ENCODE data around the gene CHST12. TPM values are rescaled to one million over a fixed set of nuclear protein-coding genes. Genes with fewer than 3 reads are reported as not detected.

CHST12 gene
- total RNA-seq, 4 donors from 2014 or later: 7.6 to 136 (median 13.6) TPM

DNA sequence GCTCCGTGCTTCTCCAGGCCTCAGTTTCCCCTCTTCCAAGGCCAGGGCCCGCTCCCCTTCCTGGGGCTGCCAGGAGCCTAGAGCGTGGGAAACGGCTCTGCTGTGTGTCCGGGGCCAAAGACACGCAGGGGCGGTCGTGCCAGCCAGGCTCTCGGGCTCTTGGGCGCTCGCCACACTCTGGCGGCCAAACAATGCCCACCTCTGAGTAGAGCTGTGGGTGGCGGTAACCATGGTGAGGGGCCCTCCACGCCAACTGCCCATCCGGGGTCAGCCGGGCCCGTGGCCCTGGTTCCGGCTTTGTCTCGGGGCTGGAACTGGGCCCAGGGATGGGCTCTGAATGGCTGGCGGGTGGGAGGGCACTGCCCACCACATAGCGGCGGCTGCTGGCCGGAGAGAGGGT, 56.8 kb downstream of the CHST12 start:
- intact Hi-C loops (cut with DNase I; ENCODE audit: low total_unique reads): no loop called here
- no peak overlapping the region for H3K4me3 ChIP-seq
- TF ChIP-seq EP300 (IDR thresholded peaks at IDR 0.05; ENCODE audit: low read depth) (no peak), POLR2AphosphoS5 (IDR thresholded peaks at IDR 0.05) (no peak)
- TF ChIP-seq, protein P1, sequence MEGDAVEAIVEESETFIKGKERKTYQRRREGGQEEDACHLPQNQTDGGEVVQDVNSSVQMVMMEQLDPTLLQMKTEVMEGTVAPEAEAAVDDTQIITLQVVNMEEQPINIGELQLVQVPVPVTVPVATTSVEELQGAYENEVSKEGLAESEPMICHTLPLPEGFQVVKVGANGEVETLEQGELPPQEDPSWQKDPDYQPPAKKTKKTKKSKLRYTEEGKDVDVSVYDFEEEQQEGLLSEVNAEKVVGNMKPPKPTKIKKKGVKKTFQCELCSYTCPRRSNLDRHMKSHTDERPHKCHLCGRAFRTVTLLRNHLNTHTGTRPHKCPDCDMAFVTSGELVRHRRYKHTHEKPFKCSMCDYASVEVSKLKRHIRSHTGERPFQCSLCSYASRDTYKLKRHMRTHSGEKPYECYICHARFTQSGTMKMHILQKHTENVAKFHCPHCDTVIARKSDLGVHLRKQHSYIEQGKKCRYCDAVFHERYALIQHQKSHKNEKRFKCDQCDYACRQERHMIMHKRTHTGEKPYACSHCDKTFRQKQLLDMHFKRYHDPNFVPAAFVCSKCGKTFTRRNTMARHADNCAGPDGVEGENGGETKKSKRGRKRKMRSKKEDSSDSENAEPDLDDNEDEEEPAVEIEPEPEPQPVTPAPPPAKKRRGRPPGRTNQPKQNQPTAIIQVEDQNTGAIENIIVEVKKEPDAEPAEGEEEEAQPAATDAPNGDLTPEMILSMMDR (IDR thresholded peaks at IDR 0.05): no peak
- H3K27me3 ChIP-seq: no peaks in the 10 kb centered on the region
- 89 to 96% methylated on average over 4 to 22 of the region's 23 CpGs for WGBS, 2 donors (ENCODE audit: low coverage in 1 of 2)
- no peaks in the 10 kb centered on the region for H3K36me3 ChIP-seq
- H3K4me1 ChIP-seq: no peaks in the 10 kb centered on the region
- no peak for DNase-seq
- H3K9me3 ChIP-seq: no peaks in the 10 kb centered on the region
- H3K27ac ChIP-seq: no peak overlapping the region
- in situ Hi-C loops (cut with MboI; ENCODE audit: low pct_ligation_motif_present in 1 of 4, low pct_unique_long_range_greater_than_20kb in 1 of 4, low sequenced_read_pairs in 3 of 4): loop anchor here in 2 of 4 donors (25.0 kb wide), 1 partner anchor 227 kb away; the partner anchor contains the start of gene AMZ1 (in 2 of the 2)

DNA sequence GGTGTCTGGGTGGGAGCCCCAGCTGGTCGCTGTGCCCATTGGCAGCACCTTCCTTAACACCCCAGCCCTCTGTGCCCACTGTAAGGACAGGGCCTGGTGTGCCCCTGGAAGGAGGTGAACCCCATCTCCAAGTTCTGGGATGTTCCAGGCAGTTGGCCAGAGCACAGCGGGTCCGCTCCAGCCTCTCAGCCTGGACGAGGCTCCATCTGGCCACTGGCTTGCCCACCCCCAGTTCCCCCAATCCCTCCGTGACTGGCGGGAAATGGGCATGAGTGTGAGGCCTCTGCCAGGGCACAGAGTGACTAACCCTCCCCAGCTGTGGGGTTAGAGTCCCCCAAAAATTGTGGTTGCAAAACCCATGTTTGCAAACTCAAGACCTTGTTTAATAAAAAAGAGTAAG, 57.2 kb downstream of the CHST12 start:
- TF ChIP-seq, protein P1 (IDR thresholded peaks at IDR 0.05): no peak
- no peak for TF ChIP-seq POLR2A (IDR thresholded peaks at IDR 0.05)
- TF ChIP-seq EP300 (IDR thresholded peaks at IDR 0.05; ENCODE audit: low read depth): no peak
- no peak for TF ChIP-seq POLR2AphosphoS5 (IDR thresholded peaks at IDR 0.05)
- Histone ChIP-seq H3K27me3 (no peaks in the 10 kb centered on the region), H3K4me1 (no peaks in the 10 kb centered on the region), H3K27ac (no peak overlapping the region), H3K9me3 (no peaks in the 10 kb centered on the region), H3K4me3 (no peak overlapping the region), H3K36me3 (no peaks in the 10 kb centered on the region)
- intact Hi-C loops (cut with DNase I; ENCODE audit: low total_unique reads) (no loop called here), in situ Hi-C loops (cut with MboI; ENCODE audit: low pct_ligation_motif_present in 1 of 4, low pct_unique_long_range_greater_than_20kb in 1 of 4, low sequenced_read_pairs in 3 of 4) (loop anchor here in 2 of 4 donors (25.0 kb wide), 1 partner anchor 227 kb away; the partner anchor contains the start of gene AMZ1 (in 2 of the 2))
- no peak for DNase-seq
- 83 to 85% methylated on average over 1 to 5 of the region's 6 CpGs for WGBS, 2 donors (ENCODE audit: low coverage in 1 of 2)

DNA sequence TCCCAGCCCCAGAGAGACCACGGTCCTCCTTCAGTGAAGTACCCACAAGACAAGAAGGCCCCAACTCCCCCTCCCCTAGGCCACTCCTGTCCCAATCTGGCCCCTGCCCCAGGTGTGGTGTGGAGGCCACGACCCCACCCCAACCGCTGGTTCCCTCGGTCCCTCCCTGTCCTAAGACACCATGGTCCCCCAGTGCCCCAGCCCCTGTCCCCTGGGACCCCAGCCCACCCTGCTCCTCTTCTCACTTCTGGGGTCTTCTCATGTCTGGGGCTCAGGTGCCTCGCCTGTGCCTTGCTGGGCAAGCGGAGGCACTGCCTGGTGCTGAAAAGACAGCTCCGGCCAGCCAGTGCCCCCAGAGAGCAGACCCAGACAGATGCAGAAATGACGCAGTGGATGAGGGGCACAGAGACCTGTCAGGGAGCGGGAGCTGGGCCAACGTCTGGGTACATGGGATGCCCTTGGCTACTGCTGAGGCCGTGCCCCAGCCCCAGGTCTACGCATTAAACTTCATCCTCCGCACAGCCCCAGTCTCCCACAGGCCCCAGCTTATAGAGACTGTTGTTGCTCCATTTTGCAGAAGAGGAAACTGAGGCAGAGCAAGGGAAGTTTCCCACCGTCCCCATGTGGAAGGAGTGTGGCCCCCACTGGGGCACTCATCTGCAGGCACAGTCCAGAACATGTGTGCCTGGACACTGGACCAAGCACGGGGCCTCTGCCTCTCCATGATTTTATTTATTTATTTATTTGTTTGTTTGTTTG, 58.0 kb downstream of the CHST12 start:
- H3K4me1 ChIP-seq: no peaks in the 10 kb centered on the region
- whole genome bisulfite sequencing, 2 donors (ENCODE audit: low coverage in 1 of 2): 73% methylated on average over 15 of the region's 15 CpGs; no CpG with 5 or more reads in 1 of the 2 donors
- H3K27ac ChIP-seq: no peak overlapping the region
- H3K9me3 ChIP-seq: no peaks in the 10 kb centered on the region
- H3K27me3 ChIP-seq: no peaks in the 10 kb centered on the region
- H3K36me3 ChIP-seq: no peaks in the 10 kb centered on the region
- intact Hi-C loops (cut with DNase I; ENCODE audit: low total_unique reads) (no loop called here), in situ Hi-C loops (cut with MboI; ENCODE audit: low pct_ligation_motif_present in 1 of 4, low pct_unique_long_range_greater_than_20kb in 1 of 4, low sequenced_read_pairs in 3 of 4) (loop anchor here in 2 of 4 donors (25.0 kb wide), 1 partner anchor 226 kb away; the partner anchor contains the start of gene AMZ1 (in 2 of the 2))
- DNase-seq: no peak
- TF ChIP-seq POLR2A (IDR thresholded peaks at IDR 0.05) (no peak), POLR2AphosphoS5 (IDR thresholded peaks at IDR 0.05) (no peak)
- no peak overlapping the region for H3K4me3 ChIP-seq

DNA sequence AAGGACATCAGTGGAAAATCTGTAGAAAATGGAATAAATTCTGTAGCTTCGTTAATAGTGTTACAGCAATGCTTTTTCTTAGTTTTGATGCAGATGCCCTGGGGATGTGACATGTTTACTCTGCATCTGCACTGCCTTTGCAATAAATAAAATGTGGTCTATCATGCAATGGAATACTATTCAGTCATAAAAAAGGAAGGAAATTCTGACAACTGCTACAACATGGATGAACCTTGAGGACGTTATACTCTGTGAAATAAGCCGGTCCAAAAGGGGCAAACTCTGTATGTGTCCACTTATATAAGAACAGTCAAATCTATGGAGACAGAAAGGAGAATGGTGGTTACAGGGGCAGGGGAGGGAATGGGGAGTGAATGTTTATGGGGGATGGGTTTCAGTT, 59.3 kb downstream of the CHST12 start:
- no peak overlapping the region for H3K27ac ChIP-seq
- no peaks in the 10 kb centered on the region for H3K4me1 ChIP-seq
- H3K36me3 ChIP-seq: no peaks in the 10 kb centered on the region
- H3K9me3 ChIP-seq: no peaks in the 10 kb centered on the region
- TF ChIP-seq POLR2AphosphoS5 (IDR thresholded peaks at IDR 0.05): no peak
- TF ChIP-seq, protein P1 (IDR thresholded peaks at IDR 0.05): no peak
- no peak for TF ChIP-seq EP300 (IDR thresholded peaks at IDR 0.05; ENCODE audit: low read depth)
- TF ChIP-seq POLR2A (IDR thresholded peaks at IDR 0.05): no peak
- no peak for DNase-seq
- in situ Hi-C loops (cut with MboI; ENCODE audit: low pct_ligation_motif_present in 1 of 4, low pct_unique_long_range_greater_than_20kb in 1 of 4, low sequenced_read_pairs in 3 of 4) (loop anchor here in 2 of 4 donors (25.0 kb wide), 1 partner anchor 225 kb away; the partner anchor contains the start of gene AMZ1 (in 2 of the 2)), intact Hi-C loops (cut with DNase I; ENCODE audit: low total_unique reads) (no loop called here)
- H3K4me3 ChIP-seq: no peak overlapping the region
- no peaks in the 10 kb centered on the region for H3K27me3 ChIP-seq
- 88 to 90% methylated on average over 3 of the region's 3 CpGs for WGBS, 2 donors (ENCODE audit: low coverage in 1 of 2)

Data from transverse colon (tissue), 4 donors.